ENCODE measurements around the gene PYGM. TPM values are rescaled to one million over a fixed set of nuclear protein-coding genes. Genes with fewer than 3 reads are reported as not detected.
A peak's percentile ranks its signal among the peaks of the same experiment; 100 is the strongest.

PYGM gene
- total RNA-seq, 1 experiment from 2014 or later = 3.6 TPM

GRCh38 chr11:64729851-64730382, 29.9 kb downstream of the PYGM start:
- H3K4me2 ChIP-seq (ENCODE audit: insufficient read depth, insufficient read length, low read length) = peak overlapping the region; percentile 47

More at GRCh38 chr11:64729851-64730382, 29.9 kb downstream of the PYGM start:
- DNase-seq = peak; percentile 96
- no peak overlapping the region for H3K4ac ChIP-seq (ENCODE audit: low read depth, low read length)
- no peak overlapping the region for H3K9ac ChIP-seq (ENCODE audit: extremely low read depth, insufficient read length, low read length)
- Mint-ChIP-seq H3K9me3 (no peaks in the 10 kb centered on the region), H3K36me3 (ENCODE audit: insufficient read depth in 1 of 3, low read depth in 3 of 3) (peaks cover 8 to 12% (median 9%) of the 10 kb centered on the region in 3 experiments; a peak in 6 of 7 replicates), H3K4me1 (peaks cover 34 to 48% of the 10 kb centered on the region in 2 experiments), H3K27ac (peak overlapping the region in 2 of 3 experiments; percentile 15 to 82; a peak in 4 of 7 replicates), H3K4me3 (peak overlapping the region; percentile 36 to 68; a peak in 4 of 5 replicates), H3K27me3 (ENCODE audit: low read depth) (peaks cover 17% of the 10 kb centered on the region)
- H3K14ac ChIP-seq (ENCODE audit: insufficient read depth, low read length) = no peak overlapping the region; the same call in 1 of the 2 replicates
- no peak overlapping the region for H4K91ac ChIP-seq (ENCODE audit: insufficient read length, low read depth, low read length)
- H3K79me1 ChIP-seq (ENCODE audit: insufficient read depth, low read depth, low read length, poor library complexity, severe bottlenecking) = no peaks in the 10 kb centered on the region
- no peak overlapping the region for H3K27ac ChIP-seq (ENCODE audit: insufficient read length, low read depth, low read length)
- no peak overlapping the region for H2BK120ac ChIP-seq (ENCODE audit: low read depth, low read length, poor library complexity, severe bottlenecking)
- no peaks in the 10 kb centered on the region for H3K79me2 ChIP-seq (ENCODE audit: insufficient read depth, low read length)
- H4K8ac ChIP-seq (replicated peaks; ENCODE audit: insufficient read length, low read depth, low read length) = no peak overlapping the region
- H3K18ac ChIP-seq (ENCODE audit: insufficient read length, low read depth, low read length) = no peak overlapping the region
- H2AFZ ChIP-seq (ENCODE audit: low read length) = no peak overlapping the region
- no peak for TF ChIP-seq CTCF (conservative IDR thresholded peaks at IDR 0.05)
- H2BK12ac ChIP-seq (ENCODE audit: insufficient read length, low read depth, low read length) = no peak overlapping the region
- H3K4me1 ChIP-seq (ENCODE audit: insufficient read depth, low read length) = peaks cover 10% of the 10 kb centered on the region
- H3K27me3 ChIP-seq (ENCODE audit: insufficient read depth, low read length) = no peaks in the 10 kb centered on the region
- no peaks in the 10 kb centered on the region for H3K23me2 ChIP-seq (ENCODE audit: insufficient read length, low read depth, low read length, poor library complexity, severe bottlenecking)
- H2BK20ac ChIP-seq (ENCODE audit: low read depth, low read length, poor library complexity, severe bottlenecking) = no peak overlapping the region
- no peak overlapping the region for H3T11ph ChIP-seq (ENCODE audit: low read length)
- no peaks in the 10 kb centered on the region for H3K9me3 ChIP-seq (ENCODE audit: control insufficient read depth, low read depth, low read length)
- no peak overlapping the region for H3K56ac ChIP-seq (ENCODE audit: insufficient read length, low read depth, low read length)
- no peak overlapping the region for H2AK5ac ChIP-seq (ENCODE audit: insufficient read length, low read length)
- no peak overlapping the region for H4K5ac ChIP-seq (ENCODE audit: insufficient read length, low read depth, low read length)
- H3K23ac ChIP-seq (ENCODE audit: insufficient read length, low read depth, low read length) = no peak overlapping the region
- H4K20me1 ChIP-seq (ENCODE audit: control insufficient read depth, insufficient read depth, insufficient read length) = no peaks in the 10 kb centered on the region
- no peak overlapping the region for H2BK5ac ChIP-seq (ENCODE audit: insufficient read length, low read length)
- no peak overlapping the region for H2BK15ac ChIP-seq (ENCODE audit: low read depth, low read length)
- no CpG with 5 or more reads among the region's 21 CpGs for WGBS (ENCODE audit: extremely low coverage, insufficient read length, low lambda C conversion rate)

Measured in H9 (cell line).